ENCODE results near the gene AFM.

GRCh38 chr4:73518340-73518739 is 36.8 kb downstream of the AFM start:
- TF ChIP-seq POLR2A (IDR thresholded peaks at IDR 0.05) (no peak), CTCF (IDR thresholded peaks at IDR 0.05 in 4 of 5, conservative IDR thresholded peaks at IDR 0.05 in 1 of 5) (no peak)
